ENCODE results near the gene DENND1B. TPM values are rescaled to one million over a fixed set of nuclear protein-coding genes. Genes with fewer than 3 reads are reported as not detected.

DENND1B gene
- polyA plus RNA-seq, 2 of the 4 experiments (the other 2 are of a cell fraction) = 2.9 to 10.5 TPM

DNA sequence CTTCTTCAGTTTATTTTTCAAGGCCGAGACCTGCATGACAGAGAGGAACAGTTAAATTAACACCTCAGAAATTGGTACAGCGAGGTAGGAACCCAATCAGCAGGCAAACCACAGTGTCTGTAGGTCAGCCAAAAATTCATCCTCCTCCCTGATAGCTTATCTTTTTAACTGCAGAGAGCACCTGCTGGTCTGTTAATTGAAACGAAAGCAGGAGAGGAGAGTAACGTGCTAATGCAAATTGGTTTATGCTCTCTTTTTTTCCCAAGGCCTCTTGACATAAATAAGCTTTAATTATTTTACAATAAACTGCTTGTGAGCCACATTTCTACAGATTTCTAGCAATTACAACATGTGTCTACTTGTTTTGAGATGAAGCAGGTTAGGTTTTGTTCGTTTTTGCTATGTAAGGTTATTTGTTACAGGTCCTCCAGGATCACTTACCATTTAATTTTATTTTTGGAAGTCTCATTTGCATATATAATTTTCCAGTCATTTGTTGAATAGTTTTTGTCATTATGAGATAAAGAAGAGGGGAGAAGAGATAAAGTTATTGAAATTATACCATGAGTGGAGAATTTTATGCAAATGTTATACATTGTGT, 179.9 kb downstream of the DENND1B start:
- no peak for TF ChIP-seq SMC3 (IDR thresholded peaks at IDR 0.05)
- TF ChIP-seq FOXS1 (CRISPR knock-in tag; IDR thresholded peaks at IDR 0.05) = no peak
- TF ChIP-seq, protein P1, sequence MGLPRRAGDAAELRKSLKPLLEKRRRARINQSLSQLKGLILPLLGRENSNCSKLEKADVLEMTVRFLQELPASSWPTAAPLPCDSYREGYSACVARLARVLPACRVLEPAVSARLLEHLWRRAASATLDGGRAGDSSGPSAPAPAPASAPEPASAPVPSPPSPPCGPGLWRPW (IDR thresholded peaks at IDR 0.05) = 0 out of 2 replicates have a peak, but pooled peaks have one; percentile 6
- POLR2A ChIA-PET = no interaction called here
- Histone ChIP-seq H3K4me1 (no peaks in the 10 kb centered on the region), H3K4me2 (no peak overlapping the region), H3K4me3 (no peak overlapping the region), H3K9me3 (no peaks in the 10 kb centered on the region), H3K27ac (no peak overlapping the region)
- no peak for FAIRE-seq
- ATAC-seq = no peak
- CTCF ChIA-PET = no interaction called here
- DNase-seq (ENCODE audit: low read depth in 1 of 2, low spot score in 1 of 2) = no peak
- 81% methylated on average over 5 of the region's 5 CpGs for WGBS (ENCODE audit: missing lambda C conversion rate)

DNA sequence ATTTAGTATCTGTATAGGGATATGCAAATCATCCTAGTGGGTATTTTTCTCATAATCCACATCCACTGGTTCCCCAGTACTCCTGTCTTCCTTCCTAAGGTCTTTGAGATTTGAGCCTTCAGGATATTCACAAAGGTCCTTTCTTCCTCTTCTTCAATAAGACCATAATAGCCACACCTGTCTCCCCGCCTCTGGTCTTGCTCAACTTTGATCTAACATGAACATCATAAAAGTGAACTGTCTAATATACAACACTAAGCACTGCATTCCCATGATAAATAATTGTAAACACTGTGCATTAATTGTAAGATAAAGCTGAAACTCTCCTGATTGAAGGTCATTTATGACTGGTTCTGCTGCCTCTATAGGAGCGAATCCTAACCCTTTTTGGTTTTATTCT, 184.6 kb downstream of the DENND1B start:
- TF ChIP-seq SMC3 (IDR thresholded peaks at IDR 0.05) (no peak), HEYL (CRISPR knock-in tag; IDR thresholded peaks at IDR 0.05) (no peak), FOSL2 (IDR thresholded peaks at IDR 0.05) (no peak), FOSL2 (CRISPR knock-in tag; IDR thresholded peaks at IDR 0.05) (no peak), ZFP36 (IDR thresholded peaks at IDR 0.05; ENCODE audit: borderline replicate concordance, partially characterized antibody) (no peak), NPAS2 (CRISPR knock-in tag; IDR thresholded peaks at IDR 0.05; ENCODE audit: borderline replicate concordance) (no peak), CEBPB (IDR thresholded peaks at IDR 0.05) (no peak), ZNF302 (CRISPR knock-in tag; IDR thresholded peaks at IDR 0.05) (no peak), GATA3 (IDR thresholded peaks at IDR 0.05; ENCODE audit: borderline replicate concordance) (no peak), RNF2 (IDR thresholded peaks at IDR 0.05; ENCODE audit: borderline replicate concordance, low read depth) (no peak), JUNB (IDR thresholded peaks at IDR 0.05) (no peak), HOXB13 (CRISPR knock-in tag; IDR thresholded peaks at IDR 0.05; ENCODE audit: low read depth) (no peak), HOXB5 (CRISPR knock-in tag; IDR thresholded peaks at IDR 0.05) (no peak), FOXS1 (CRISPR knock-in tag; IDR thresholded peaks at IDR 0.05) (no peak), BHLHE40 (IDR thresholded peaks at IDR 0.05; ENCODE audit: low read depth, low read length) (no peak), RARB (CRISPR knock-in tag; IDR thresholded peaks at IDR 0.05) (no peak)
- TF ChIP-seq, protein P2, sequence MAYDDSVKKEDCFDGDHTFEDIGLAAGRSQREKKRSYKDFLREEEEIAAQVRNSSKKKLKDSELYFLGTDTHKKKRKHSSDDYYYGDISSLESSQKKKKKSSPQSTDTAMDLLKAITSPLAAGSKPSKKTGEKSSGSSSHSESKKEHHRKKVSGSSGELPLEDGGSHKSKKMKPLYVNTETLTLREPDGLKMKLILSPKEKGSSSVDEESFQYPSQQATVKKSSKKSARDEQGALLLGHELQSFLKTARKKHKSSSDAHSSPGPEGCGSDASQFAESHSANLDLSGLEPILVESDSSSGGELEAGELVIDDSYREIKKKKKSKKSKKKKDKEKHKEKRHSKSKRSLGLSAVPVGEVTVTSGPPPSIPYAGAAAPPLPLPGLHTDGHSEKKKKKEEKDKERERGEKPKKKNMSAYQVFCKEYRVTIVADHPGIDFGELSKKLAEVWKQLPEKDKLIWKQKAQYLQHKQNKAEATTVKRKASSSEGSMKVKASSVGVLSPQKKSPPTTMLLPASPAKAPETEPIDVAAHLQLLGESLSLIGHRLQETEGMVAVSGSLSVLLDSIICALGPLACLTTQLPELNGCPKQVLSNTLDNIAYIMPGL (CRISPR knock-in tag; IDR thresholded peaks at IDR 0.05; ENCODE audit: borderline replicate concordance) = no peak
- TF ChIP-seq, protein P3, sequence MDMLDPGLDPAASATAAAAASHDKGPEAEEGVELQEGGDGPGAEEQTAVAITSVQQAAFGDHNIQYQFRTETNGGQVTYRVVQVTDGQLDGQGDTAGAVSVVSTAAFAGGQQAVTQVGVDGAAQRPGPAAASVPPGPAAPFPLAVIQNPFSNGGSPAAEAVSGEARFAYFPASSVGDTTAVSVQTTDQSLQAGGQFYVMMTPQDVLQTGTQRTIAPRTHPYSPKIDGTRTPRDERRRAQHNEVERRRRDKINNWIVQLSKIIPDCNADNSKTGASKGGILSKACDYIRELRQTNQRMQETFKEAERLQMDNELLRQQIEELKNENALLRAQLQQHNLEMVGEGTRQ (IDR thresholded peaks at IDR 0.05) = no peak
- TF ChIP-seq, protein P4, sequence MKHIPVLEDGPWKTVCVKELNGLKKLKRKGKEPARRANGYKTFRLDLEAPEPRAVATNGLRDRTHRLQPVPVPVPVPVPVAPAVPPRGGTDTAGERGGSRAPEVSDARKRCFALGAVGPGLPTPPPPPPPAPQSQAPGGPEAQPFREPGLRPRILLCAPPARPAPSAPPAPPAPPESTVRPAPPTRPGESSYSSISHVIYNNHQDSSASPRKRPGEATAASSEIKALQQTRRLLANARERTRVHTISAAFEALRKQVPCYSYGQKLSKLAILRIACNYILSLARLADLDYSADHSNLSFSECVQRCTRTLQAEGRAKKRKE (CRISPR knock-in tag; IDR thresholded peaks at IDR 0.05; ENCODE audit: low read depth) = no peak
- POLR2A ChIA-PET = no interaction called here
- DNase-seq (ENCODE audit: low read depth in 1 of 2, low spot score in 1 of 2) = no peak
- H3K4me1 ChIP-seq = no peaks in the 10 kb centered on the region
- H3K4me3 ChIP-seq = no peak overlapping the region
- H3K27ac ChIP-seq = no peak overlapping the region
- CTCF ChIA-PET = interaction anchor here (0.8 to 1.9 kb wide), 2 partner anchors 24 to 67 kb away, joined by 3 to 5 read pairs; no protein-coding TSS in a partner anchor
- no peak for FAIRE-seq
- ATAC-seq = no peak
- H3K9me3 ChIP-seq = no peaks in the 10 kb centered on the region
- H3K4me2 ChIP-seq = no peak overlapping the region
- 92% methylated on average over 2 of the region's 2 CpGs for WGBS (ENCODE audit: missing lambda C conversion rate)

DNA sequence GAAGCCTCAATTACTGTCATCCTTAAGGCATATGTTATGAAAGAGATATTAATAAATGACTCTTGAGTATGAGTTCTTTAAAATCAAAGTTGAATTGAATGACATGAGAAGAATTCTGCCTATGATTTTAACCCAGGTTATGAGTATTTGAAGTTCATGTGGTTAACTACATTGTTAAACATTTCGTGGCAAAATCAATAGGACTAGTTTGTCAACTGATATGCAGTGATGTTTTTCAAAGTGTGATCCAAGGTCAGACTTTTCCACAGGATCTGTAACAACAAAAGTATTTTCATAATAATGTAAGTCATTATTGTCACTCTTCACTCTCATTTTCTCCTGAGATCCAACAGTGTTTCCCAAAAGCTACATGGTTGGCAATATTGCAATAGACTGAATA, 189.5 kb downstream of the DENND1B start:
- Histone ChIP-seq H3K4me1 (no peaks in the 10 kb centered on the region), H3K4me3 (no peak overlapping the region), H3K4me2 (no peak overlapping the region), H3K27ac (no peak overlapping the region), H3K9me3 (no peaks in the 10 kb centered on the region)
- ChIA-PET POLR2A (no interaction called here), CTCF (interaction anchor here (0.6 kb wide), 1 partner anchor 1070 kb away, joined by 6 read pairs; no protein-coding TSS in a partner anchor)
- ATAC-seq = no peak
- no peak for FAIRE-seq
- 77% methylated on average over 1 of the region's 1 CpG for WGBS (ENCODE audit: missing lambda C conversion rate)
- TF ChIP-seq HDAC2 (IDR thresholded peaks at IDR 0.05) = no peak
- no peak for TF ChIP-seq CBX2 (IDR thresholded peaks at IDR 0.05; ENCODE audit: borderline replicate concordance, low read depth)
- TF ChIP-seq, protein P5, sequence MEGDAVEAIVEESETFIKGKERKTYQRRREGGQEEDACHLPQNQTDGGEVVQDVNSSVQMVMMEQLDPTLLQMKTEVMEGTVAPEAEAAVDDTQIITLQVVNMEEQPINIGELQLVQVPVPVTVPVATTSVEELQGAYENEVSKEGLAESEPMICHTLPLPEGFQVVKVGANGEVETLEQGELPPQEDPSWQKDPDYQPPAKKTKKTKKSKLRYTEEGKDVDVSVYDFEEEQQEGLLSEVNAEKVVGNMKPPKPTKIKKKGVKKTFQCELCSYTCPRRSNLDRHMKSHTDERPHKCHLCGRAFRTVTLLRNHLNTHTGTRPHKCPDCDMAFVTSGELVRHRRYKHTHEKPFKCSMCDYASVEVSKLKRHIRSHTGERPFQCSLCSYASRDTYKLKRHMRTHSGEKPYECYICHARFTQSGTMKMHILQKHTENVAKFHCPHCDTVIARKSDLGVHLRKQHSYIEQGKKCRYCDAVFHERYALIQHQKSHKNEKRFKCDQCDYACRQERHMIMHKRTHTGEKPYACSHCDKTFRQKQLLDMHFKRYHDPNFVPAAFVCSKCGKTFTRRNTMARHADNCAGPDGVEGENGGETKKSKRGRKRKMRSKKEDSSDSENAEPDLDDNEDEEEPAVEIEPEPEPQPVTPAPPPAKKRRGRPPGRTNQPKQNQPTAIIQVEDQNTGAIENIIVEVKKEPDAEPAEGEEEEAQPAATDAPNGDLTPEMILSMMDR (IDR thresholded peaks at IDR 0.05) = no peak
- no peak for TF ChIP-seq RARB (CRISPR knock-in tag; IDR thresholded peaks at IDR 0.05)
- TF ChIP-seq BHLHE40 (IDR thresholded peaks at IDR 0.05; ENCODE audit: low read depth, low read length) = no peak
- DNase-seq (ENCODE audit: low read depth in 1 of 2, low spot score in 1 of 2) = no peak

Data from A549 (cell line).